Measurements from ENCODE around the gene TMEM218.

TMEM218 gene

GRCh38 chr11:125111343-125112207 lies at the start of gene TMEM218:
TMEM218 (minus strand) TSS chr11:125111626; CDS start chr11:125102241, 9,385 bp downstream.
- TF ChIP-seq FOXM1 (IDR thresholded peaks at IDR 0.05; ENCODE audit: borderline replicate concordance, low read depth) (no peak), CREB1 (IDR thresholded peaks at IDR 0.05; ENCODE audit: low read depth) (no peak; the same call in 1 of the 2 replicates), EP300 (IDR thresholded peaks at IDR 0.05; ENCODE audit: borderline replicate concordance) (no peak), NFIC (IDR thresholded peaks at IDR 0.05) (no peak), YY1 (IDR thresholded peaks at IDR 0.05; ENCODE audit: low read depth) (no peak), TCF12 (IDR thresholded peaks at IDR 0.05; ENCODE audit: low read depth) (peak; percentile 32; the same call in 1 of the 2 replicates), MAX (IDR thresholded peaks at IDR 0.05) (peak; percentile 31; the same call in 1 of the 2 replicates), CEBPB (IDR thresholded peaks at IDR 0.05) (no peak), USF1 (IDR thresholded peaks at IDR 0.05) (0 out of 2 replicates have a peak, but pooled peaks have one; percentile 5), TEAD4 (IDR thresholded peaks at IDR 0.05) (peak; percentile 42; the same call in 1 of the 2 replicates), TAF1 (IDR thresholded peaks at IDR 0.05; ENCODE audit: low read depth) (peak; percentile 56), RAD21 (IDR thresholded peaks at IDR 0.05; ENCODE audit: low read depth) (no peak), REST (IDR thresholded peaks at IDR 0.05; ENCODE audit: low read depth) (no peak), ZBTB7A (IDR thresholded peaks at IDR 0.05; ENCODE audit: low read depth) (0 out of 2 replicates have a peak, but pooled peaks have one; percentile 32), EGR1 (IDR thresholded peaks at IDR 0.05) (0 out of 2 replicates have a peak, but pooled peaks have one; percentile 10)

- TF ChIP-seq CREB1 (IDR thresholded peaks at IDR 0.05; ENCODE audit: low read depth) (no peak), NFIC (IDR thresholded peaks at IDR 0.05) (peak; percentile 46)
Measured at GRCh38 chr11:125157953-125158680, 46.7 kb upstream of the TMEM218 start.

- TF ChIP-seq NFIC (IDR thresholded peaks at IDR 0.05) (no peak), TCF12 (IDR thresholded peaks at IDR 0.05; ENCODE audit: low read depth) (no peak), RAD21 (IDR thresholded peaks at IDR 0.05; ENCODE audit: low read depth) (no peak), TAF1 (IDR thresholded peaks at IDR 0.05; ENCODE audit: low read depth) (no peak), ZBTB7A (IDR thresholded peaks at IDR 0.05; ENCODE audit: low read depth) (no peak), CREB1 (IDR thresholded peaks at IDR 0.05; ENCODE audit: low read depth) (no peak), MAX (IDR thresholded peaks at IDR 0.05) (no peak), EGR1 (IDR thresholded peaks at IDR 0.05) (no peak), USF1 (IDR thresholded peaks at IDR 0.05) (no peak), EP300 (IDR thresholded peaks at IDR 0.05; ENCODE audit: borderline replicate concordance) (no peak), FOXM1 (IDR thresholded peaks at IDR 0.05; ENCODE audit: borderline replicate concordance, low read depth) (no peak), TEAD4 (IDR thresholded peaks at IDR 0.05) (no peak), REST (IDR thresholded peaks at IDR 0.05; ENCODE audit: low read depth) (no peak)
Measured at GRCh38 chr11:125157118-125157733, 45.8 kb upstream of the TMEM218 start.

GRCh38 chr11:125156346-125157117 lies 45.1 kb upstream of the TMEM218 start:
- no peak for TF ChIP-seq REST (IDR thresholded peaks at IDR 0.05; ENCODE audit: low read depth)
- TF ChIP-seq NFIC (IDR thresholded peaks at IDR 0.05) = no peak
